Activated CD4-positive, alpha-beta T cell treated with anti-CD3 and anti-CD28 coated beads for 1 hour (primary cell): ENCODE data around the gene PDE6C.

Experiments used
- DNase-seq: peaks from one replicate; pipeline ENCODE4 v3.0.0-alpha.2; 2020

Gene PDE6C

DNA sequence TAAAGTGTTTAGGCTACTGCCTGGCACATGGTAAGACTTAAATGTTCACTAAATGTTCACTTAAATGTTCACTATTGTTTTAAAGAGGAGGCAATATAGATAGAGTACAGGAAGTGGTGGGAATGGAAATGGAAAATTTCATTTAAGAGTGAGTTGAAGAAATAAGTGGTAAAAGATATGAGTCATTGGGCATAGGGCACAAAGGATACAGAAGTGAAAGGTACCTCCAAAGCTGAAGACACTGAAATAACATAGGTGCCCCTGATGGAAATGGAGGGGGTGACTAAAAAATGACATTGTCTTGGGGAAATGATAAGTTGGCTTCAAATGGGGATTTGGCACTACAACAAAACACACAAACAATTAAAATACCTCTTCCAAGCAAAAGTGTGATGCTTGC, 95.3 kb downstream of the PDE6C start:
- no peak for DNase-seq

DNA sequence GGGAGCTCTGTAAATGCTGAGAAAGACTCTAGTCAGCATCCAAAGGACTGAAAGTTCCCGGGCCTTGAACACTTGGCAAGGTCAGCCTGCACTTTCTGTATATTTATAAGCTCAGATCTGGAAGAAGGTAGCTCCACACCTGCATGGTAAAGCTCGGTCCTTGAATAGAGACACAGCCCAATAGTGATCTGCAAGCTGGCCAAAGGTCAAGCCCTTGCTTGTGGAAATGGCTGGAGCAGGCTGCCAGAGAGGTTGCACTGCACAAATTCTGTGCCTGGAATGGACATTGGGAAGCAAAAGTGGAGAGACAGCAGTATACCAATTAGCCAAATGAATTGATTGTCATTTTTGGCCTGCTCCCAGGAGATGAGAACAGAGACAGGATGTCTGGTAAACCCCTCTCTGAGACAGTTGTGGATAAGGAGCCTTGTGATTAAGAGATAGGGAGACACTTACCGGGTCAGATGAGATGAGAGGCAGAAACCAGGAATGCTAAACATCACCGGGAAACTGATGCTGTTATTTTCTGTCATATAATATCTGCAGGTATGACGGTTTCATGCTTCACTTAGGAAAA, 98.1 kb downstream of the PDE6C start:
- no peak for DNase-seq

DNA sequence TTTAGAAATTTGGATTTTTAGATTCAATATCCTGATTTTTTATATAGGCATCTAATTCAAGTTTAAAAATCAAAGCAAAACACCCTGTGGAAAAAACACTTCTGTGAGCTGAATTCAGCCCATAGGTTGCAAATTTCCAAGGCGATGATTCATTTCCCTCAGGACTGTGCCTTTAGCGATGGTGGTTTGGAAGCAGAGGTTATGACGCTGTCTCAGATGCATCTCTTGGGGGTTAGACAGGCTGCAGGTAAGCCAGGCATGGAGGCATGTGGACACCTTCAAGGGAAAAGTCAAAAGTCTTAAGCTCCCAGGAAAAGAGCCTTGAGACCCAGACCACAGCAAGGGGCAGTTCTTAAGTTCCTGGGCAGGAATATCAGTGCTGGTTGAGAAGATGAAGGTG, 99.6 kb downstream of the PDE6C start:
- DNase-seq = no peak

DNA sequence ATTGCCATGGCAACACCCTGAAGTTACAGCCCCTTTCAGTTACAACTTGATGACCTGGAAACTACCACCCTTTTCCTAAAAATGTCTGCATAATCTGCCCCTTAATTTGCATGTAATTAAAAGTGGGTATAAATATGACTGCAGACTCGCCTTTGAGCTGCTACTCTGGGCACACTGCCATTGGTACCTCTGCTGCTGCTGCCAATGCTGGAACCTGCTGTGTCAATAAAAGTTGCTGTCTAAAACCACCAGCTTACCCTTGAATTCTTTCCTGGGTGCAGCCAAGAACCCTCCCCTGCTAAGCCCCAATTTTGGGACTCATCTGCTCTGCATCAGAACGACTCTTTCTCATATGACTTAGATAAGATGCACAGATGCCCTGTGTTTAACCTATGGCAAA, 100.3 kb downstream of the PDE6C start:
- no peak for DNase-seq

DNA sequence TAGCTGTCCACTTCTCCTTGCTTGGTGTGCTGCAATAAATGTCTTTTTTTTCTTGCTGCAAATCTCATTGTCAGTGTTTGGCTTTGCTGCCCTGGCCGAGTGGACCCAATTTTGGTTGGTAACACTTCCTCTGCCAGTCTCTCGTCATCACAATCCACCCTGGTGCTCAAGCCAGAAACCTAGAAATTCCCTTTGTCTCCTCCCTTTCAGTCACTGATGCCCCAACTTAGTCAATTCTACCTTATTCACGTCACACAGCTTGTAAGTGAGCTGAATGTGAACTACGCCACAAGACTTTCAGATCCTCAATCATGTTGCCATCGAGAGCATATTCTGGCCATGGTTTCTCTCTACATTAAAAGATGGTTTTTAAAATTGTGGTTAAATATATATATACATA, 103.0 kb downstream of the PDE6C start:
- DNase-seq = no peak
